ENCODE data around the gene CDH5.
"Not testable (repeated sequence)": the region's sequence is repeated elsewhere in the genome, so short reads cannot be mapped to it uniquely, and the experiment has no call there.

The CDH5 gene, protein sequence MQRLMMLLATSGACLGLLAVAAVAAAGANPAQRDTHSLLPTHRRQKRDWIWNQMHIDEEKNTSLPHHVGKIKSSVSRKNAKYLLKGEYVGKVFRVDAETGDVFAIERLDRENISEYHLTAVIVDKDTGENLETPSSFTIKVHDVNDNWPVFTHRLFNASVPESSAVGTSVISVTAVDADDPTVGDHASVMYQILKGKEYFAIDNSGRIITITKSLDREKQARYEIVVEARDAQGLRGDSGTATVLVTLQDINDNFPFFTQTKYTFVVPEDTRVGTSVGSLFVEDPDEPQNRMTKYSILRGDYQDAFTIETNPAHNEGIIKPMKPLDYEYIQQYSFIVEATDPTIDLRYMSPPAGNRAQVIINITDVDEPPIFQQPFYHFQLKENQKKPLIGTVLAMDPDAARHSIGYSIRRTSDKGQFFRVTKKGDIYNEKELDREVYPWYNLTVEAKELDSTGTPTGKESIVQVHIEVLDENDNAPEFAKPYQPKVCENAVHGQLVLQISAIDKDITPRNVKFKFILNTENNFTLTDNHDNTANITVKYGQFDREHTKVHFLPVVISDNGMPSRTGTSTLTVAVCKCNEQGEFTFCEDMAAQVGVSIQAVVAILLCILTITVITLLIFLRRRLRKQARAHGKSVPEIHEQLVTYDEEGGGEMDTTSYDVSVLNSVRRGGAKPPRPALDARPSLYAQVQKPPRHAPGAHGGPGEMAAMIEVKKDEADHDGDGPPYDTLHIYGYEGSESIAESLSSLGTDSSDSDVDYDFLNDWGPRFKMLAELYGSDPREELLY

DNA sequence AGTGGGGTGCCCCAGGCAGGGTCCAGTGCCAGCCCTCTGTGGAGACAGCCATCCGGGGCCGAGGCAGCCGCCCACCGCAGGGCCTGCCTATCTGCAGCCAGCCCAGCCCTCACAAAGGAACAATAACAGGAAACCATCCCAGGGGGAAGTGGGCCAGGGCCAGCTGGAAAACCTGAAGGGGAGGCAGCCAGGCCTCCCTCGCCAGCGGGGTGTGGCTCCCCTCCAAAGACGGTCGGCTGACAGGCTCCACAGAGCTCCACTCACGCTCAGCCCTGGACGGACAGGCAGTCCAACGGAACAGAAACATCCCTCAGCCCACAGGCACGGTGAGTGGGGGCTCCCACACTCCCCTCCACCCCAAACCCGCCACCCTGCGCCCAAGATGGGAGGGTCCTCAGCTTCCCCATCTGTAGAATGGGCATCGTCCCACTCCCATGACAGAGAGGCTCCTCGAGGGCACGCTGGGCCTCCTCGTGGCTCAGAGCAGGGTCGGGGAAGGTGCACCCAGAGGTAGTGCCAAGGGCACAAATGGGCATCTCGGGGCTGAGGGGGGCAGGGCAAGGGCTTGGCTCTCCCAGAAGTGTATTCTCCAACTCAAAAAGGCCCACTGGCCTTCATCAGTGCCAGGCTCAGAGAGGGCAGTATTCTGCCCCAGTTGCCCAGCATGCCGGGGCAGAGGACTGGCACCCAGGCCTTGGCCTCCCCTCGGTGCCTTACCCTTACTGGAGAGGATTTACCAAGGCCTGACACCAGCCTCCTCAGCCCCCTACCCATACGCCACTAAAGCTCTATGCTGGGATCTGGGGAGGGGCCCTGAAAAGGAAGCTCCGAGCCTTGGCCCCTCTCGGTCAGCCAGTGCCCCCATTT lies at the start of gene CDH5:
CDH5 (plus strand) TSS at position 259 of the 867 bp plus-strand sequence. CDS start 12,647 bp downstream, outside the sequence.
- DNase-seq: no peak

DNA sequence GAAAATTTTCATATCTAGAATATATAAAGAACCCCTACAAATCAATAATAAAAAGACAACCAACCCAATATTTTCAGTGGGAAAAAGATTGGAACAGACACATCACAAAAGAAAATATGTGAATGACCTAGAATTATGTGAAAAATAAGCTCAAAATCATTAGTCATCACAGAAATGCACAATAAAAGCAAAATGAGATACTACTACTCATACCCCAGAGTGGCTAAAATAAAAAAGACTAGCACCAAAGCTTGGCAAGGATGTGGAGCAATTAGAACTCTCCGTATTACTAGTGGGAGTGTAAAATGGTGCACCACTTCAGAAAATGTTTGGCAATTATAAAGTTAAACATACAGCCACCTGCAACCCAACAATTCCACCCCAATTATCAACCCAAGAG lies 48.0 kb upstream of the CDH5 start:
- no peak for DNase-seq

DNA sequence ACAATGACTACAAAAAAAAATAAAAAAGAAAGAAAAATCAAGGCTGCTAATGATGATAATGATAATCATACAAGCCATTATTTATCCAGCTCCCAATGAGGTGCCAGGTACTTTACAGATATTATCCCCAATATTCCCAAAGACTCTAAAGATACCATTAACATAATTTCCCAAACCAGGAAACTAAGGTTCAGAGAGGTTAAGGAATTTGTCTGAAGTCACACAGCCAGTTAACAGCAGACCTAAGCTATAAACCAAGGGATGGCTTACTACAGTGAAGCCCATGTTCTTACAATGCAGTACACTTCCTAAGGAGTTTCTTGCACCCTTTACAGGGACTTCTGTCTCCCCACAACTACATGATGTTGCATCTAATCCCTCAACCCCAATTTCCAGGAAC lies 45.7 kb upstream of the CDH5 start:
- DNase-seq: no peak

DNA sequence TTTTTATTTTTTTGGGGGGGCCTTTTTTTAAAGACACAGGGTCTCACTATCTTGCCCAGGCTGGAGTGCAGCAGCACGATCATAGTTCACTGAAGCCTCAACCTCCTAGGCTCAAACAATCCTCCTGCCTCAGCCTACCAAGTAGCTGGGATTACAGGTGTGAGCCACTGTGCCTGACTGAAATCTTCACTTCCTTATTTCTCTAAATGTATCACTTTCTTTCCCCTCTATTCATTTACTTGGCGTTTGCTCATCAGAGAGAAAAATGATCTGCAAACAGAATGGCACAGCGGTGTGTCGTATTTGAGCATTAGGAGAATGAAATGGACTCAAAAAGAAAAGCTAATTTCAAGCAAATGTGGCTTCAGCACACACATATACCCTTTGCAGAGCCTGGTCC lies 44.3 kb upstream of the CDH5 start:
- DNase-seq: no peak

DNA sequence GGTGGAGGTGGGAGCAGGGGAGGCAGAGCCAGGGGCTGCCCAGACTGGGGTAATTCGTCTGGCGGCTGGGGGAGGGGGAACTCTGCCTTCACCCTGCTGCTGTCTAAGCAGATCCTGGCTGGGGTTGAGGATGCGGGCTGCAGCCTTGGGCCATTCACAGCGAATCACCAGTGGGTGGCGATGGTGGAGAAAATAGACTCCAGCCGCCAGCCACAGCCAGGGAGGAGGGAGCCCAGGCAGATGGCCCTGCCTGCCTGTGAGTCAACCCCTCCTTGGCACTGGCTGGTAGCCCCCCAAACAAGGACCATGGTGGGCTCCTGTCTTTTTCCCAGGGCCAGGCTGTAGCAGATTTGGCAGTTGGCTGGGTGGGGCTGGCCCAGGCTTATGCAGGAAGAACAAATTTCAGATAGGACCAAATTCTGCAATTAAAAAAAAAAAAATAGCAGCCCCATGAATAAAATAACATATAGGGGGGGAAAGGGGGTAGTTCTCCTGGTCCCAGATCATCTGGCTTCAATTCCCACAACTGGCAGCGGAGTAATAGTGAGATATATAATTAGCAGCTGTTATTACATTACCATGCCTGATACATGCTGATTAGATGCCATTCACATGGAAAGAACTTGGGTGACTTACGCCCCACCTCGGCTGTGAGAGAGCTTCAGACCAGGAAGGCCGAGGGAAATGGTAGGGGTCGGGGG lies 41.5 kb upstream of the CDH5 start:
- DNase-seq: no peak

DNA sequence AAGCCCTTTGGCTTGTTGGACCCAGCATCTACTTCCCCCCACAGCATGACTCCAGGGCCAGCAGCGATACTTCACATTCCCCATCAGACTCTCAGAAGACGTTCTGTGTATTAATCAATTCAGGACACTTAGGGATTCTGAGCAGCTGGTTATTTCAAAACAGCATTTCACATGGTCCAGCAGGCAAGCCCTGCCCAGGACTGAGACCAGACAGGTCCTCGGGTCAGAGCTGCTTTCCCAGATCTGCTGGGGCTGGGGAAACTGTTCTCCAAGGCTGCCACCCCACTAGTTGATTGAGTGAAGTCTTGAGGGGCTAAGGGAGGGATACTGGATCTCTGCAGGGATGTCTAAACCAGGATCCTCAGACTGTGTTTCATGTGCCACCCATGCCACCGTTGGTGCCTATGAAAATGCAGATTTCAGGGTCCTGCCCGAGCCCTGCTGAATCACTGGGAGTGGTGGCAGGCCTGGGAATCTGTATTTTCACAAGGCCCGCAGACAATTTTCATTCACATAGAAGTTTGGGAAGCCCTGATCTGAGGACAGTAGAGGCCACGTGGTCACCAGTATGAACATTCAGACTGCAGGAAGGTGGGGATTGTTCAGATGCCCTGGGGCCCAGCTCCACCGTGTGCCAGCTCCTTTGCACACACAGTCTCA lies 40.6 kb upstream of the CDH5 start:
- DNase-seq: no peak

DNA sequence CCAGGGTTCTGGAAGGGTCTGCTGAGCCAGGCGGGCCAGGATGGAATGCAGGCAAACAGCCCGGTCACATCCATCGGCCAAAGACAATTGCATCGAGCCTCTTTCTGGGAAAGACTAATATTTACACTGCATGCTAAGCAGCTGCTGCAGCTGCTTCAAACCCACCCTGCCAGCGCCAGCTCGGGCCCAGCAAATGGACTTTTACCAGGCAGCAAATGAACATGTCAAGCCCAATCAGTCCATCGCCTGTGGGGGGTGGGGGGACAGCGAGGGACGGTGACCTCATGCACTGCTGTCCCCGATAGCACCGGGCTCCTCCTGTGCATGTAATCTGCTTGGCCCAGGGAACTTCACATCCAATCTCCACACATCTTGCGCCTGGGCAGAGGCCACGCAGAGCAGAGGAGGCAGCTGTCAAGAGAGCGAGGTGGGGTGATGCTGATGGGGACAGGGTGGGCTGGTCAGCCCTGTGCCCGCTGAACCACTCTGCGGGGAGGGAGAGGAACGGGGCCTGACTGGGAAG lies 39.4 kb upstream of the CDH5 start:
- no peak for DNase-seq

DNA sequence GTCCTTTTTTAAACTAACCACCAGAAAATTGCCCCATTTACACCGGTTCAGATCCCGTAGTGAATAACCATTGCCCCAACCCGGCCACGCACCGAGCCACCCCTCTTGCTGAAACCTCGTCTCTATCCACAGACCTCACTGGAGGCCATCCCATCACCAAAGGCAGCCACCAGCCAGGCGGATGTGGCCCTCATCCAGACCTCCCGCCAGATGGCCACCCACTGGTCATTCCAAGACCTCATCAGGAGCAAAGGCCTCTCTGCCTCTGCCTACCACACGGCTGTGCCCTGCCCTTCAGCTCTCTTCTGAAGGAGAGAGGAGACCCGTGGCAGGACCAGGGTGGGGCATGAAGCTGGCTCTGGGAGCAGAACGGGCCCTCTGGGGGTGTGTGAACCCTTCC lies 38.2 kb upstream of the CDH5 start:
- DNase-seq: no peak

DNA sequence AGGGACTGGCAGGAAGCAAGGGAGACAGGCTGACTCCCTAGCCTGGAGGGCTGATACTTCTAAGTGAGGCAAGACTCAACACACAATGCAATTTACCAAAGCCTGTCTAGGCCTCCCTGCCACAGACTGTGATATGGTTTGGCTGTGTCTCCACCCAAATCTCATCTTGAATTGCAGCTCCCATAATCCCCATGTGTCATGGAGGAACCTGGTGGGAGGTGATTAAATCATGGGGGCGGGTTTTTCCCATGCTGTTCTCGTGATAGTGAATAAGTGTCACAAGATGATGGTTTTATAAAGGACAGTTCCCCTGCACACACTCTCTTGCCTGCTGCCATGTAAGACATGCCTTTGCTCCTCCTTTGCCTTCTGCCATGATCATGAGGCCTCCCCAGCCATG lies 35.0 kb upstream of the CDH5 start:
- not testable (repeated sequence) for DNase-seq

DNA sequence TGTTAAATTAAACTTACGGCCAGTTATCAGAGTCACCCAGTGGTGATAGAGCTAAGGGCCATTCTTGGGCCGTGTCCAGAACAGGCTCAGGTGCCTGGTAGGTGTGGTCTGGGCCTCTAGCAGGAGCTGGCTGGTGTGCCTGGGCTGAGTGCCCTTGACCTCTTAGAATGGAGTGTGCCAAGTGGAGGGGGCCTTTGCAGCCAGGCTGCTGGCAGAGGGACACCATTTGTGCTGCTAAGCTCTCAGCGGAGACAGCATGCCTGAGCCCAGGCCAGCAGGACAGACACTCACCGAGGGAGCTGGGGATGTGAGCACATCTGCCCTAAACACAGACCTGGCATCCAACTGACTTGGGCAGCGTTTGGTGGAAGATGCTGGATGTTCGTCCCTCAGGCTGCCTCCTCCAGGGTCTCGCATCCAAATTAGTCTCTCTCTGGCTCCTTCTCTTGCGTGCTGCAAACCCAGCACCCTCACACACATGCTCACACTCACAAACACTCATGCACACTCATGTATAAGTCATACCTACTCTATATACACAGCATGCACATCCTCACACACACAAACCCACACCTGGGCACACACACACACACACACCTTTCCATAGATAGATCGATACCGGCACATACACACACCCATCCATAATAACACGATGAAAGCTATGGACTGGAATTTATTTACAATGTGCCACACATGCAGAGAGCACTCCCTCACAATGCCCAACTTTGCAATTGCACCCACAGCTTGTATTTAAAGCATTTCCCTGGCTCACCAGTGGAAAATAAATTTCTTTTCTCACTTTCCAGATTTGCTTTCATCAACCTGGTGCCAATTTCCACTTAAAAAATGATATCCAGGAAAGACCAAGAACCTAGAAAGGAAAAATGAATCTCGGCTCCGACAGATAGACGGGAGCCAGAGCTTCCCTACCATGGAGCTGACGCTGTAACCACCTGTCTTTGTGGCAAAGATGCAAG lies 33.6 kb upstream of the CDH5 start:
- DNase-seq: no peak

DNA sequence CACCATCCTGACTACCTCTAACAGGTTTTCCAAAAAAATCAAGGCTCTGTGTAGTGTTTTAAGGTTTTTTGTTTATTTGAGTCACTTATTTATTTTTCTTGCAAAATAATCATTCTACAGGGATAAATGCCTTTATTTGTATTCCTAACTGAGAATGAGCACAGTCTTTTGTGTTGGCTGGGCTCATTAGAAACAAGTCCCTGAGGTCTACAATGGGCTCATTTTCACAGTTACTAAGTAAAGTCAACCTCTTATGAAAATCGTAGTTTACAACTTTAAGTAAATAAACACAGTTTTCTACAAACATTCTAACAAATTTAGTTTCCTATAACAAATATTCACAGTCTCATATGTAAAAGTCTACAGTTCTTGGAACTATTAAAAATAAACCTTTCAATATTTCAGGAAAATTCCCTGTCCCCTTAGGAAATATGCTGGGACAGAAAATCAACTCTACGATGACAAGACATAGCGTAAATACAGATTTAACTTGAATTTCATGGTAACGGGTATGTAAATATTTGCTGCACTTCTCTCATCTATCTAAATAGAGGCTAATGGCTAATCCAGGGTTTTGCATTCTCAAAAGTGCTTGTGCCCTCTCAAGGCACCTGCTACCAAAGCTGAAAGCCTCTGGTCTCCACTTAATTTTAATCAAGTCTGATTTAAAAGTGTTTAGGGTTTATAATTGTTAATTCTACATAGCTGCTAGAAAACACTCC lies 31.5 kb upstream of the CDH5 start:
- no peak for DNase-seq

DNA sequence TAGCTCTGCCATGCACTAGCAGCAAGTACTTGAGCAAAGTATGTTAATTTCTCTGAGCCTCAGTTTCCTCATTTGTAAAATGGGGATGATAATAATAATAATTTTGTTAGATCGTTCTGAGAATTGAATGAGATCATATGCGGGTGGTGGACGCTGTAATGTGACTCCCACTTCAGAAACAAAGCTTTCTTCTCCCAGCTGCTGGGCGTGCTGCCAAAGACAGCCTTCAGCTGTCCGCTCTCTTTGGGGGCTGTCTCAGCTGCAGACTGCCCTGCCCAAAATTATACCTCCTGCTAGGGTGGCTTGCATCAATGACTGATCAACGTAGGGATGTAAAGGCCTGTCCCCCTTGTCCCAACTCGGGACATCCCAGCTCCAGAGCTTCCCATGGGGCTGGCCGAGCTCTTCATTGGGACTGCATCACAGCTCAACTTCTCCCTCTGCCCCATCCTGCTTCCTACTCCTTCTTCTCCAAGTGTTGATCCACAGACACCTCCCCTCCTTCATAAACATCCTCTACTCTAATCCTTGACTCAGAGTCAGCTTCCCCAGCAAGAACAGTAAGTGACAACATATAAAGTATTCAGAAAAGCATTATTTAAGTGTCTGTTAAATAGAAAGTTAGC lies 30.7 kb upstream of the CDH5 start:
- DNase-seq: no peak

DNA sequence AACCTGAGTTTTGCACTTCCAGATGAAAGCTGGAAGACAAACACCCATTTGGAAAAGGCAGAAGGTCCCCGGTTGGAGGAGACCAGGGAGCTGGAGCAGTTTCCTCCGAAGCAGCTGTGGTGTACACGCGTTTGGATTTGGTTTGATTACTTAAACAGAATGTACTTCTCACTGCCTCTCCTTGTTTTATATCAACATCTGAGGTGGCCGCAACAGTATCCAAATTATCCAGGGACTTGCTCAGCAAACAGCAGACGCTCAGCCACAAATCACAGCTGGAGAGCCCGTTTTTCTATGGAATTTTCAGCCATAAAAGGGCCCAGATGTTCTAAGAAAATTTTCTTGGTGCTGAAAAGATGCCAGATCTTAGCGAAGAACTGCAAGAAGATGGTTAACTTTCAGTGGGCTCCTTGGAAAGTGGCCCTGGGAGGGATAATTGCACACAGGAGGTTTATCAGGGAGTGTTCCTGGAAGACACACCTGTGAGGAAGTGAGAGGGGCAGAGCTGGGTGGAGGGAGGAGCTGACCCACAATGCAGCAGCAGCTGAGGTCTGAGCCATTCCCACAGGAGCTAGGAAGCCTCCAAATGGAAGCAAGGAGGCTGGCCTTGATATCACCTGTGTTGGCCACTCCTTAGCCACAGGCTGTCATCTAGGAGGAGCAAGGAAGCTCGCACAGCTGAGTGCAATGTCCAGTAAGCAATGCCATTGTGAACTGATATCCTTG lies 28.9 kb upstream of the CDH5 start:
- DNase-seq: no peak

DNA sequence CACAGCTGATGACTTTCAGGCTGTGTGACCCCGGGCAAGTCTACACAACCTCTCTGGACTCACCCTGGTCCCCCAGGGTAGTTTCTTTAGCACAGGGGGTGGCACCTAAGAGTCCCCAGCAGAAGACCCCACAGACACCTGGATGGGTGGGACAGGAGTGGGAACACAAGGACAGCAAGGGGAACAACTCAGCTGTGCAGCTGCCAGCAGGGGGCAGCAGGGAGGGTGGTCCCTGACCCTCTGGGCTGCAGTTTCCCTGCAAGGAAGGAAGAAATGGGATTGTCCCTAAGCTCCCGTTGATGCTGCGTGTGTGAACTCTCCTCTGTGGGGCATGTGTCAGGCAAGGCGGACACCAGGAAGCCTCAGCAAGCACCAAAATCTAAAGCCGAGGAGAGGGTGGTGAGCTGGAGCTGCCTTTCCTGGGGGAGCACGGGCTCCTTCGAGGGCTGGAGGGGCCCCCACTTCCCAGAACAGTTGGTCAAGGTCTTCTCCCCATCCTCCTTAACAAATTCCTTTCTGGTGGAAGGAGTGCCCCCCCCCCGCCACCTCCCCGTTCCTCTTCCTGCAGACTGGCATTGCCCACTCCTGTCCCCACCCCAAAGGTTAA lies 24.1 kb upstream of the CDH5 start:
- DNase-seq: peak; percentile 8

DNA sequence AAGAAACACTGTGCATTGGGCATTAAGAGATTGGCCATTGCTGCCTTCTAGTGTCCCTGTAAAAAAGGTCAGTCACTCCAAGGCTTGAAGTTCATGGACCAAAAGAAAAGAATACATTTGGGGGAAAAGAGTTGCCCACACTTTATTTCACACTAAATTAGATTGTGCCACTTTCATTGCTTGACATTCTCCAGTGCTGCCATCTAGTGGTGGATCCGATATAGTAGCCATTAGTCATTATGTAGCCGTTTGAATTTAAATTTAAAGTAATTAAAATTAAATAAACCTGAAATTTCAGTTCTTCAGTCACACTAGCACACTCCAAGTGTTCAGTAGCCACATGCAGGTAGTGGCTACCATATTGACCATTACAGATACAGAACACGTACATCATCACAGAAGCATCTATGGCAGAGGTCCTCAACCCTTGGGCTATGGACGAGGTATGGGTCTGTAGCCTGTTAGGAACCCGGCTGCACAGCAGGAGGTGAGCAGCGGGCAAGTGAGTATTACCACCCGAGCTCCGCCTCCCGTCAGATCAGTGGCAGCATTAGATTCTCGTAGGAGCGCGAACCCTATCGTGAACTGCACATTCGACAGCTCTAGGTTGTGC lies 21.9 kb upstream of the CDH5 start:
- peak; percentile 59 for DNase-seq

DNA sequence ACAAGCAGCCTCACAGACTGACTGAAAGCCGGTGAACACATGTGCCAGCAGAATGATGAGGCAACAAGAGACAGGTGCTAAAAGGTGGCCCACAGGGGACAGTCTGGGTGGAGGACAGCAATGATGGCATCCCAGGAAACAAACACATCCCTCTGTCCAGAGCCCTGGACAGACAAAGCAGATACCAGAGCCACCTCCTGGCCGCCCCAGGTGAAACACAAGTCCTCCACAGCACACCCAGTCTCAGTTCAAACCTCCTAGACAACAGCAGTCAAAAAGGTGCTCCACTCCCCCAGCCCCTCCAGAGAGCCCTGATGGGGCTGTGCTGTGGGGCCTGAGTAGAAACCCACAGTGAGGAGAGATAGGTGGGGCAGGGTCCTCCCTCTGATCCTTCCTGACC lies 20.3 kb upstream of the CDH5 start:
- no peak for DNase-seq

DNA sequence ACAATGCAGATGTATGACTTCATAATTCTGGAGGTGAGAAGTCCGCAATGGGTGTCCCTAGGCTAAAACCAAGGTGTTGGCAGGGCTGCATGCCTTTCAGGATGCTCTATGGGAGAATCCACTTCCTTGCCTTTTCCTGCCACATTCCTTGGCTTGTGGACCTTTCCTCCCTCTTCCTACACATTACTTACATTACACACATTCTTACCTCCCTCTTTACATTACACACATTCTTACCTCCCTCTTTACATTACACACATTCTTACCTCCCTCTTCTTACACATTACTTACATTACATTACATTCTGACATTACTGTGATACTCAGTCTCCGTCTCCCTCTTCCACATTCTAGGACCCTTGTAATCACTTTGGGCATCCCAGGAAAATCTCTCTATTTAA lies 14.2 kb upstream of the CDH5 start:
- no peak for DNase-seq

DNA sequence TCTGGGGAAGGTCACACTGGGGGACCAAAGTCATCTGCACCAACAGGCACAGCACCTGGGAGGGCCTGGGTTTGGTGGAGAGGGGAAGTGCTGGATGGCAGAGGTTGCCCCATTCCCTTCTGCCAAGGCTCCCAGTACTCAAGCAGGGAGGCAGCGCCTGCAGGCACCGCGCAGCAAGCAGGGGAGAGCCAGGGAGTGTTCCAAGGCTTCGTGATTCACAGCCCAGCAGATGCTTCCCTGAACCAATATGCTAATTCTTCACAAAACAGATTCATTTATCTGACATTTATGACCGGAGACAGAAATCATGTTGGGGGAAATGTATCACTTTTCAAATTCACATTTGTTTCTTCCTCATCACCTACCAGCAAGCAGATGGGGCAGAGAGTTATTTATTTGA lies 13.4 kb upstream of the CDH5 start:
- no peak for DNase-seq

All from stimulated activated CD4-positive, alpha-beta T cell treated with anti-CD3 and anti-CD28 coated beads, Interleukin-4, amount 100 ng/mL, for 24 hours (primary cell).